GM12873 (cell line): ENCODE data around the gene NIPA2.

ENCODE experiments used
- CTCF ChIP-seq: IDR thresholded peaks from 2 replicates; pipeline ENCODE4 v1.5.1; 2012; ENCODE audit warnings: low read depth, mild to moderate bottlenecking, moderate library complexity, low read length, control low read depth; ENCODE audit not compliant: insufficient read depth; ENCODE audit errors: missing control alignments

NIPA2 gene

GRCh38 chr15:22838292-22839042, at the start of gene NIPA2:
NIPA2 (plus strand) TSS chr15:22838666; CDS start chr15:22851732, 13,066 bp downstream.
- no peak for TF ChIP-seq CTCF

GRCh38 chr15:22794063-22794462, 44.4 kb upstream of the NIPA2 start:
- TF ChIP-seq CTCF, result no peak

GRCh38 chr15:22794621-22795167, 43.8 kb upstream of the NIPA2 start:
- TF ChIP-seq CTCF, result no peak

GRCh38 chr15:22795206-22796063, 43.0 kb upstream of the NIPA2 start:
- TF ChIP-seq CTCF, result peak; percentile 13

- no peak for TF ChIP-seq CTCF
Observed at GRCh38 chr15:22796079-22796478, 42.4 kb upstream of the NIPA2 start.

GRCh38 chr15:22799902-22800301, 38.6 kb upstream of the NIPA2 start:
- TF ChIP-seq CTCF, result no peak

GRCh38 chr15:22806156-22806555, 32.3 kb upstream of the NIPA2 start:
- TF ChIP-seq CTCF, result no peak
